ENCODE data around the gene HSPB6.
"Not testable (repeated sequence)": the region's sequence is repeated elsewhere in the genome, so short reads cannot be mapped to it uniquely, and the experiment has no call there.

HSPB6 gene

GRCh38 chr19:35731779-35732405 is 24.9 kb downstream of the HSPB6 start:
- no peak overlapping the region for H3K27ac ChIP-seq (ENCODE audit: low read depth, low read length)
- no peaks in the 10 kb centered on the region for H3K9me3 ChIP-seq (ENCODE audit: insufficient read depth, low read depth, low read length)
- H3K4me1 ChIP-seq (ENCODE audit: insufficient read depth, low read length) = no peaks in the 10 kb centered on the region
- H3K36me3 ChIP-seq (ENCODE audit: insufficient read depth, low read length) = peaks cover 89% of the 10 kb centered on the region
- H3K9ac ChIP-seq (ENCODE audit: low read depth, low read length) = no peak overlapping the region
- H3K4me3 ChIP-seq (ENCODE audit: low read length) = no peak overlapping the region
- WGBS = 91% methylated on average over 18 of the region's 21 CpGs
- H3K27me3 ChIP-seq (ENCODE audit: insufficient read depth, low read length) = no peaks in the 10 kb centered on the region

DNA sequence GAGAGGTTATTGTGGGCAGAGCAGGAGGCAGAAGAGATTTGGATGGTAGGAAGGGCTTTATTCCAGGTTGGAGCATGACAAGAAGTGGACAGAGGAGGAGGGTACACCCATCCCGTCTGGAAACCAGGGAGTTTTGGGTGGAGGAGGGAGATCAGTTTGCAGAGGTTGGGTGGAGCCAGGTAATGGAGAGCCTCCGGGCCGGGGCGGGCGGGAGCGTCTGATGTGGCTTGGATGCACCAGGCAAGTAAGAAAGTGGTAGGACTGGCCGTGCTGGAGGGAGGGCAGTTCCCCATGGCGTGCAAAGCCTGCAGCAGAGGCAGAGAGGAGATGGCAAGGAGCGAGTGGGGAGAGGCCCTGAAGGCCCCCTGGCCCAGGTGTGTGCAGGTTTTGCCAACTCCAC is 25.5 kb downstream of the HSPB6 start:
- Histone ChIP-seq H3K9ac (ENCODE audit: low read depth, low read length) (no peak overlapping the region), H3K4me1 (ENCODE audit: insufficient read depth, low read length) (no peaks in the 10 kb centered on the region), H3K27ac (ENCODE audit: low read depth, low read length) (no peak overlapping the region), H3K4me3 (ENCODE audit: low read length) (no peak overlapping the region), H3K9me3 (ENCODE audit: insufficient read depth, low read depth, low read length) (no peaks in the 10 kb centered on the region), H3K27me3 (ENCODE audit: insufficient read depth, low read length) (no peaks in the 10 kb centered on the region), H3K36me3 (ENCODE audit: insufficient read depth, low read length) (peaks cover 87% of the 10 kb centered on the region)
- 88% methylated on average over 9 of the region's 9 CpGs for WGBS

GRCh38 chr19:35730326-35730725 is 26.5 kb downstream of the HSPB6 start:
- WGBS = 95% methylated on average over 18 of the region's 18 CpGs
- no peaks in the 10 kb centered on the region for H3K27me3 ChIP-seq (ENCODE audit: insufficient read depth, low read length)
- no peaks in the 10 kb centered on the region for H3K9me3 ChIP-seq (ENCODE audit: insufficient read depth, low read depth, low read length)
- H3K4me3 ChIP-seq (ENCODE audit: low read length) = no peak overlapping the region
- H3K36me3 ChIP-seq (ENCODE audit: insufficient read depth, low read length) = peaks cover 89% of the 10 kb centered on the region
- no peak overlapping the region for H3K27ac ChIP-seq (ENCODE audit: low read depth, low read length)
- no peaks in the 10 kb centered on the region for H3K4me1 ChIP-seq (ENCODE audit: insufficient read depth, low read length)
- H3K9ac ChIP-seq (ENCODE audit: low read depth, low read length) = no peak overlapping the region

- H3K4me1 ChIP-seq (ENCODE audit: insufficient read depth, low read length) = no peaks in the 10 kb centered on the region
- no peak overlapping the region for H3K27ac ChIP-seq (ENCODE audit: low read depth, low read length)
- no peak overlapping the region for H3K9ac ChIP-seq (ENCODE audit: low read depth, low read length)
- H3K4me3 ChIP-seq (ENCODE audit: low read length) = no peak overlapping the region
- H3K9me3 ChIP-seq (ENCODE audit: insufficient read depth, low read depth, low read length) = no peaks in the 10 kb centered on the region
- WGBS = 95% methylated on average over 11 of the region's 11 CpGs
- H3K27me3 ChIP-seq (ENCODE audit: insufficient read depth, low read length) = no peaks in the 10 kb centered on the region
- peaks cover 90% of the 10 kb centered on the region for H3K36me3 ChIP-seq (ENCODE audit: insufficient read depth, low read length)
These were observed 27.1 kb downstream of the HSPB6 start for GRCh38 chr19:35729763-35730162.

DNA sequence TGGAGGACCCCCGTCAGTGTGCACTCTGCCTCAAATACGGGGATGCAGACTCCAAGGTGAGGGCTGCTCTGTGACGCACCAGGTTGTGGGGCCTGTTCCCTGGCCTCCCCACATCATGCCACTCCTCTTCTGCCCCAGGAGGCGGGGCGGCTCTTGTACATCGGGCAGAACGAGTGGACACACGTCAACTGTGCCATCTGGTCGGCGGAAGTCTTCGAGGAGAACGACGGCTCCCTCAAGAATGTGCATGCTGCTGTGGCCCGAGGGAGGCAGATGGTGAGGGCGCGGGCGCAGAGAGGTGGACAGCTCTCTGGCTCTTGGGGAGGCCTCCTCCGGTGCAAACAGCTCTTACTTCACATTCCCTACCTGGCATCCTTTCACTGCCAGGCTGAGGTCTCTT is 27.8 kb downstream of the HSPB6 start:
- Histone ChIP-seq H3K9ac (ENCODE audit: low read depth, low read length) (no peak overlapping the region), H3K4me3 (ENCODE audit: low read length) (no peak overlapping the region), H3K4me1 (ENCODE audit: insufficient read depth, low read length) (no peaks in the 10 kb centered on the region), H3K27ac (ENCODE audit: low read depth, low read length) (no peak overlapping the region), H3K27me3 (ENCODE audit: insufficient read depth, low read length) (no peaks in the 10 kb centered on the region), H3K9me3 (ENCODE audit: insufficient read depth, low read depth, low read length) (no peaks in the 10 kb centered on the region), H3K36me3 (ENCODE audit: insufficient read depth, low read length) (peaks cover 90% of the 10 kb centered on the region)
- WGBS = 96% methylated on average over 18 of the region's 18 CpGs

GRCh38 chr19:35727956-35728706 is 28.7 kb downstream of the HSPB6 start:
- H3K4me3 ChIP-seq (ENCODE audit: low read length) = no peak overlapping the region
- H3K9me3 ChIP-seq (ENCODE audit: insufficient read depth, low read depth, low read length) = no peaks in the 10 kb centered on the region
- H3K36me3 ChIP-seq (ENCODE audit: insufficient read depth, low read length) = peaks cover 91% of the 10 kb centered on the region
- 95% methylated on average over 19 of the region's 19 CpGs for WGBS
- no peak overlapping the region for H3K9ac ChIP-seq (ENCODE audit: low read depth, low read length)
- no peaks in the 10 kb centered on the region for H3K27me3 ChIP-seq (ENCODE audit: insufficient read depth, low read length)
- no peaks in the 10 kb centered on the region for H3K4me1 ChIP-seq (ENCODE audit: insufficient read depth, low read length)
- no peak overlapping the region for H3K27ac ChIP-seq (ENCODE audit: low read depth, low read length)

- H3K4me3 ChIP-seq (ENCODE audit: low read length) = no peak overlapping the region
- no peak overlapping the region for H3K9ac ChIP-seq (ENCODE audit: low read depth, low read length)
- H3K36me3 ChIP-seq (ENCODE audit: insufficient read depth, low read length) = peaks cover 96% of the 10 kb centered on the region
- no peak overlapping the region for H3K27ac ChIP-seq (ENCODE audit: low read depth, low read length)
- 96% methylated on average over 25 of the region's 25 CpGs for WGBS
- no peaks in the 10 kb centered on the region for H3K4me1 ChIP-seq (ENCODE audit: insufficient read depth, low read length)
- no peaks in the 10 kb centered on the region for H3K27me3 ChIP-seq (ENCODE audit: insufficient read depth, low read length)
- no peaks in the 10 kb centered on the region for H3K9me3 ChIP-seq (ENCODE audit: insufficient read depth, low read depth, low read length)
These were observed 29.5 kb downstream of the HSPB6 start for GRCh38 chr19:35727053-35727955.

- Histone ChIP-seq H3K9me3 (ENCODE audit: insufficient read depth, low read depth, low read length) (no peaks in the 10 kb centered on the region), H3K9ac (ENCODE audit: low read depth, low read length) (no peak overlapping the region), H3K4me3 (ENCODE audit: low read length) (no peak overlapping the region), H3K27me3 (ENCODE audit: insufficient read depth, low read length) (no peaks in the 10 kb centered on the region), H3K27ac (ENCODE audit: low read depth, low read length) (no peak overlapping the region), H3K4me1 (ENCODE audit: insufficient read depth, low read length) (no peaks in the 10 kb centered on the region), H3K36me3 (ENCODE audit: insufficient read depth, low read length) (peaks cover 95% of the 10 kb centered on the region)
- WGBS = 96% methylated on average over 23 of the region's 23 CpGs
These were observed 31.5 kb downstream of the HSPB6 start for GRCh38 chr19:35725216-35725861.

GRCh38 chr19:35724560-35724959 is 32.3 kb downstream of the HSPB6 start:
- Histone ChIP-seq H3K27ac (ENCODE audit: low read depth, low read length) (no peak overlapping the region), H3K27me3 (ENCODE audit: insufficient read depth, low read length) (no peaks in the 10 kb centered on the region), H3K4me1 (ENCODE audit: insufficient read depth, low read length) (no peaks in the 10 kb centered on the region), H3K9ac (ENCODE audit: low read depth, low read length) (no peak overlapping the region), H3K9me3 (ENCODE audit: insufficient read depth, low read depth, low read length) (no peaks in the 10 kb centered on the region), H3K4me3 (ENCODE audit: low read length) (no peak overlapping the region), H3K36me3 (ENCODE audit: insufficient read depth, low read length) (peaks cover 93% of the 10 kb centered on the region)
- WGBS = 95% methylated on average over 12 of the region's 12 CpGs

DNA sequence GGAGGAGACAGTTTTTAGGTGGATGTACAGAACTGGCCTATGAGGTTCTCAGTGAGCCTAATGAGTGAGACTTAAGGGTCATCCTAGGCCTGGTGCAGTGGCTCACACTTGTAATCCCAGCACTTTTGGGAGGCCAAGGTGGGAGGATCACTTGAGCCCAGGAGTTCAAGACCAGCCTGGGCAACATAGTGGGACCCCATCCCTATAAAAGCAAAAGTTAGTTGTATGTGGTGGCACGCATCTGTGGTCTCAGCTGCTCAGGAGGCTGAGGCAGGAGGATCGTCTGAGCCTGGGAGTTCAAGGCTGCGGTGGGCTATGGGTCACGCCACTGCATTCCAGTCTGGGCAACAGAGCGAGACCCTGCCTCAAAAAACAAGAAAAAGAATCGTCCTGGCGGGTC is 32.7 kb downstream of the HSPB6 start:
- H3K27ac ChIP-seq (ENCODE audit: low read depth, low read length); H3K4me3 ChIP-seq (ENCODE audit: low read length); H3K9ac ChIP-seq (ENCODE audit: low read depth, low read length); H3K4me1 ChIP-seq (ENCODE audit: insufficient read depth, low read length); H3K9me3 ChIP-seq (ENCODE audit: insufficient read depth, low read depth, low read length); H3K27me3 ChIP-seq (ENCODE audit: insufficient read depth, low read length): not testable (repeated sequence)
- peaks cover 88% of the 10 kb centered on the region for H3K36me3 ChIP-seq (ENCODE audit: insufficient read depth, low read length)
- 92% methylated on average over 7 of the region's 7 CpGs for WGBS

DNA sequence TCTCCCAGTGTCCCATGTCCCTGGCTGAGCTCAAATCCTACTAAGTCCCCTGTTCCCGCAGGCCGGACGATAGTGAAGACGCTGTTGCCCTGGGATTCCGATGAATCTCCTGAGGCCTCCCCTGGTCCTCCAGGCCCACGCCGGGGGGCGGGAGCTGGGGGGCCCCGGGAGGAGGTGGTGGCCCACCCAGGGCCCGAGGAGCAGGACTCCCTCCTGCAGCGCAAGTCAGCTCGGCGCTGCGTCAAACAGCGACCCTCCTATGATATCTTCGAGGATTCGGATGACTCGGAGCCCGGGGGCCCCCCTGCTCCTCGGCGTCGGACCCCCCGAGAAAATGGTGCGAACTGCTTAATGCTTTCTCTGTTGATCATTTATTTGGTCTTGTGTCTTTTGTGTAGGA is 33.2 kb downstream of the HSPB6 start:
- Histone ChIP-seq H3K9me3 (ENCODE audit: insufficient read depth, low read depth, low read length) (no peaks in the 10 kb centered on the region), H3K4me3 (ENCODE audit: low read length) (no peak overlapping the region), H3K27ac (ENCODE audit: low read depth, low read length) (no peak overlapping the region), H3K27me3 (ENCODE audit: insufficient read depth, low read length) (no peaks in the 10 kb centered on the region), H3K4me1 (ENCODE audit: insufficient read depth, low read length) (peaks cover 5% of the 10 kb centered on the region; the same call in 1 of the 2 replicates), H3K36me3 (ENCODE audit: insufficient read depth, low read length) (peaks cover 84% of the 10 kb centered on the region), H3K9ac (ENCODE audit: low read depth, low read length) (no peak overlapping the region)
- WGBS = 97% methylated on average over 24 of the region's 24 CpGs
